ENCODE data around the gene TMEM184B.

GRCh38 chr22:38177926-38178604 is 94.7 kb downstream of the TMEM184B start:
- TF ChIP-seq CTCF (conservative IDR thresholded peaks at IDR 0.05): no peak
- TF ChIP-seq EZH2 (IDR thresholded peaks at IDR 0.05; ENCODE audit: low read depth): no peak

All from PC-9 (cell line).